Body of pancreas (tissue), 4 donors: ENCODE measurements around the gene ORAI3. TPM values are rescaled to one million over a fixed set of nuclear protein-coding genes. Genes with fewer than 3 reads are reported as not detected.

Experiments used
- ATAC-seq: fragments of 150-250 bp; one replicate; pipeline ENCODE4 v1.9.1; 2016
- DNase-seq, 4 donors: peaks; one replicate each; pipeline ENCODE4 v3.0.0-alpha.2; 2019
- H3K27ac ChIP-seq, 4 donors: fragments of 200-600 bp; sonication (generic); 1 replicate in 3 of 4; 2 replicates in 1 of 4; pipeline versions ENCODE4 v1.5.1 to v1.6.1; 2016 to 2019; ENCODE audit warnings: mild to moderate bottlenecking in 1 of 4, mixed read lengths in 1 of 4, moderate library complexity in 1 of 4
- H3K27me3 ChIP-seq, 2 donors: fragments of 200-600 bp; sonication (generic); one replicate each; pipeline ENCODE4 v1.6.0; 2016; ENCODE audit warnings: mild to moderate bottlenecking in 1 of 2
- H3K36me3 ChIP-seq, 2 donors: fragments of 200-600 bp; sonication (generic); replicated peaks in 1 of 2; 2 replicates each; pipeline ENCODE4 v1.5.1; 2016; ENCODE audit warnings: low read depth in 2 of 2; ENCODE audit not compliant: insufficient read depth in 1 of 2
- H3K4me1 ChIP-seq: fragments of 200-600 bp; sonication (generic); one replicate; pipeline ENCODE4 v1.6.0; 2016
- H3K4me3 ChIP-seq, 2 donors: fragments of 200-600 bp; sonication (generic); 1 replicate in 1 of 2; 2 replicates in 1 of 2; pipeline ENCODE4 v1.5.1; 2016 to 2019
- H3K9me3 ChIP-seq, 3 donors: fragments of 200-600 bp; sonication (generic); 1 replicate in 2 of 3; 2 replicates in 1 of 3; pipeline ENCODE4 v1.5.1; 2016
- POLR2A ChIP-seq, 3 donors: fragments of 450-650 bp; IDR thresholded peaks; one replicate each; pipeline ENCODE4 v1.6.1; 2016; ENCODE audit warnings: antibody characterized with exemption in 3 of 3, mild to moderate bottlenecking in 2 of 3
- WGBS, 2 donors: methylation state at CpG; one replicate each; pipeline ENCODE4 v1.1.5; 2017; 5-methylcytosine and 5-hydroxymethylcytosine counted together
- intact Hi-C: fragments of 100-400 bp; cut with DNase I; formaldehyde crosslinking; loops from one replicate; pipeline ENCODE4 v1.15.1; 2023
- small RNA-seq: library from RNA; depleted of rRNA; stranded (forward); fragments of <200 nt; gene quantifications from one replicate; pipeline ENCODE3, GENCODE V24; 2016
- total RNA-seq, 2 donors: library from RNA; depleted of rRNA; stranded (reverse); fragments of >200 nt; gene quantifications; one replicate each; pipeline ENCODE4 v1.1.0, GENCODE V29; 2016
- TF ChIP-seq, protein P1 (sequence below), 7 experiments: fragments of 450-650 bp in 4 of 7; fragments of 200-600 bp in 3 of 7; sonication (generic) in 3 of 7; IDR thresholded peaks; one replicate each; pipeline ENCODE4 v1.5.1; 2016 to 2019; ENCODE audit warnings: antibody characterized with exemption in 7 of 7

Gene ORAI3
- total RNA-seq, 2 donors from 2014 or later = 7.9 to 27.2 TPM

DNA sequence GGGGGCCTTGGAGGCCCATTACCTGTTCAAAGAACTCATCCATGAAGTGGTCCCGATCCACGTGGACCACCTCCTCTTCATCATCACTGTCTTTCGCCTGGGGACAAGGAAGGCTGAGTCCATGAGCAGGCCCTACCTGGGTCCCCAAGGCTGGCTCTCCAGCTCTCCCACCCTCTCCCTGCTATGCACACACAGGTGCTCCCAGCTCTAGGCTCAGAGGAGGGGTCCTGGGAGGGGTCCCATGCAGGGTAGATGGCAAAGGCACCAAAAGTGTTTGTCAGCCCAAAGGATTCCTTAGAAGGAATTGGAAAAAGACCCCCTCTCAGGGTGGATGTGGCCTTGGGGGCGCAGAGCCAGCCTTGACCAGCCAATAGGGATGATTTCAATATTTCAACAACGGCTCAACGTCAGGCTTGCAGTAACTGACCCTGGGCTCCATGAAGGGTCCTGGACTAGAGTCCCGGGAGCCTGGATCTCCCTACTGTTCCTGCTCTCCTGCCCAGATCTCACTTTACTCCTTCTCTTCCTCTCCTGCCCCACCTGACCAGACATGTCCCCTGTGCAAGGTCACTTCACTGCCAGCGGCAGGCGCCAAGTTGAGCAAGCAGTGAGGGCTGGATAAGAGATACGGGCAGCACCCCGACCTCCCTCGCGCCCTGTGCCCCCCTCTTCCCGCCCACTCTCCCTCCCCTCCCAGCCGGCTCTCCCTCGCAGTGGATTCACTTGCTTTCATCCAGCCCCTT is 52.8 kb downstream of the ORAI3 start:
- Histone ChIP-seq H3K9me3 (no peaks in the 10 kb centered on the region), H3K27ac (no peak overlapping the region), H3K4me3 (no peak overlapping the region), H3K27me3 (no peaks in the 10 kb centered on the region), H3K36me3 (no peaks in the 10 kb centered on the region), H3K4me1 (peaks cover 29% of the 10 kb centered on the region)
- intact Hi-C loops = no loop called here
- DNase-seq (no peak), ATAC-seq (peak; percentile 8)
- 35 to 65% methylated on average over 5 to 16 of the region's 16 CpGs for WGBS, 2 donors
- TF ChIP-seq, protein P1, sequence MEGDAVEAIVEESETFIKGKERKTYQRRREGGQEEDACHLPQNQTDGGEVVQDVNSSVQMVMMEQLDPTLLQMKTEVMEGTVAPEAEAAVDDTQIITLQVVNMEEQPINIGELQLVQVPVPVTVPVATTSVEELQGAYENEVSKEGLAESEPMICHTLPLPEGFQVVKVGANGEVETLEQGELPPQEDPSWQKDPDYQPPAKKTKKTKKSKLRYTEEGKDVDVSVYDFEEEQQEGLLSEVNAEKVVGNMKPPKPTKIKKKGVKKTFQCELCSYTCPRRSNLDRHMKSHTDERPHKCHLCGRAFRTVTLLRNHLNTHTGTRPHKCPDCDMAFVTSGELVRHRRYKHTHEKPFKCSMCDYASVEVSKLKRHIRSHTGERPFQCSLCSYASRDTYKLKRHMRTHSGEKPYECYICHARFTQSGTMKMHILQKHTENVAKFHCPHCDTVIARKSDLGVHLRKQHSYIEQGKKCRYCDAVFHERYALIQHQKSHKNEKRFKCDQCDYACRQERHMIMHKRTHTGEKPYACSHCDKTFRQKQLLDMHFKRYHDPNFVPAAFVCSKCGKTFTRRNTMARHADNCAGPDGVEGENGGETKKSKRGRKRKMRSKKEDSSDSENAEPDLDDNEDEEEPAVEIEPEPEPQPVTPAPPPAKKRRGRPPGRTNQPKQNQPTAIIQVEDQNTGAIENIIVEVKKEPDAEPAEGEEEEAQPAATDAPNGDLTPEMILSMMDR (IDR thresholded peaks at IDR 0.05) = no peak
- no peak for TF ChIP-seq POLR2A (IDR thresholded peaks at IDR 0.05)

DNA sequence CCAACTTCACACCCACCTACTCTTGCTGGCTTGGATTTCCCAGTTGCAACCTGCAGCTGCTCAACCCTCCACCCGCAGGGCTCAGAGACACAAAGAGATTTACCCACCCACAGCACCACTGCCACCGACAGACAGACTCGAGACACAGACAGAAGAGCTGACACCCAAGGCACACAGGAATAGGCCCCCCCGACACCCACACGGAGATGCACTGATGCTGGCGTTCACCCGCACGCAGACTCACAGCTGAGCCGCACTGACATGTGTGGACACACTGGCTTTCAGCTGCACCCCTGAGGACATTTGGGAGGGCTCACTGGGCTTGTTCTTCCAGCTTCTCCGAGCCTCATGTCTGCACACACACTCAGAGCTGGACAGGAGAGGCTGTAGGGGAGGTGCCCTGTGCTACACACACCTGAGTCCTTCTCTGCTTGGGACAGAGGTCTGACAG is 53.4 kb downstream of the ORAI3 start:
- Histone ChIP-seq H3K27me3 (no peaks in the 10 kb centered on the region), H3K4me3 (no peak overlapping the region), H3K27ac (no peak overlapping the region), H3K36me3 (no peaks in the 10 kb centered on the region), H3K9me3 (no peaks in the 10 kb centered on the region), H3K4me1 (peaks cover 25% of the 10 kb centered on the region)
- intact Hi-C loops = no loop called here
- TF ChIP-seq POLR2A (IDR thresholded peaks at IDR 0.05) = no peak
- TF ChIP-seq, protein P1 (IDR thresholded peaks at IDR 0.05) = no peak
- ATAC-seq (no peak), DNase-seq (no peak)
- 20 to 56% methylated on average over 4 to 10 of the region's 10 CpGs for WGBS, 2 donors

DNA sequence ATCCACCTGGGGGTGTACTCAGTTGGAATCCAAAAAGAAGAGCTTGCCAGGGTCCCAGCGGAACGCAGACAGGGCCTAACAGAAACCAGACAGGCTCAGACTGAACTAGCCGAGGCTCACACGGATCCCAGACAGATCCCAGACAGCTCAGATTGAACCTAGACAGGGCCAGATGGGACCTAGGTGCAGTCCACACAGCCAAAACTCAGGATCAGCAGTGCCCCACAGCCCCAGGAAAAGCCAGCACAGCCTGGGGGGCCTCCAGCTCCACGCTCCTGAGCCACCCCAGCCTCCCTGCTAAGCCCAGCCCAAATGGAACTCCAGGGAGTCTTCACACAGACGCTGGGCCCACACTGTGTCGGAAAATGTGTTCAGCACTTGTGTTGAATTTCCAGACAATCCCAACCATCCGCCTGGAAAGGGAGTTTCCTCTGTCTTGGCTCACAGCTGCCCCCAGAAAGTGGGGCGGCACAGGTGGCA is 54.0 kb downstream of the ORAI3 start:
- 73 to 82% methylated on average over 5 to 9 of the region's 9 CpGs for WGBS, 2 donors
- Histone ChIP-seq H3K27ac (no peak overlapping the region), H3K36me3 (no peaks in the 10 kb centered on the region), H3K9me3 (no peaks in the 10 kb centered on the region), H3K4me1 (peaks cover 19% of the 10 kb centered on the region), H3K27me3 (no peaks in the 10 kb centered on the region), H3K4me3 (no peak overlapping the region)
- DNase-seq = no peak
- TF ChIP-seq, protein P1 (IDR thresholded peaks at IDR 0.05) = no peak
- TF ChIP-seq POLR2A (IDR thresholded peaks at IDR 0.05) = no peak
- intact Hi-C loops = no loop called here
- no peak for ATAC-seq

DNA sequence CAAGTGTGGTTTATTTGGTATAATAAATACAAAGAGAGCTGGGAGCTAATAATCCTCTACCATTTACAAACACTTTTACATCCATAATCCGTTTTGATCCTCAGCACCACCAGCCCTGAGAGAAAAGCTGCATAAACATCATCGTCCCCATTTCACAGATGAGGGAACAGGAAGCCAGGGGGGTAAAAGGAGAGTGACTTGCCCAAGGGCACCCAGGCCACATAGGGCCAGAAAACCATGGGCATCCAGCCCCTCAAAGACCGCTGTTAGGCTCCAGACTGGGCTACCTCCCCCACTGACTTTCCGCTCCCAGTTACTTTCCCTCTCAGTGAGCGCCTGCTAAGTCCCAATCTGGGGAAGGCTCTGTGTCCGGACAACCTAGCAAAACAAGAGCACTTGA is 54.9 kb downstream of the ORAI3 start:
- Histone ChIP-seq H3K27ac (no peak overlapping the region), H3K36me3 (no peaks in the 10 kb centered on the region), H3K4me3 (no peak overlapping the region), H3K4me1 (peaks cover 12% of the 10 kb centered on the region), H3K9me3 (no peaks in the 10 kb centered on the region), H3K27me3 (no peaks in the 10 kb centered on the region)
- ATAC-seq (no peak), DNase-seq (no peak)
- intact Hi-C loops = no loop called here
- no peak for TF ChIP-seq POLR2A (IDR thresholded peaks at IDR 0.05)
- TF ChIP-seq, protein P1 (IDR thresholded peaks at IDR 0.05) = no peak
- 79 to 82% methylated on average over 6 of the region's 6 CpGs for WGBS, 2 donors

Small RNAs within 50 kb of the gene (small RNA-seq; reads per million reads assigned to genes)
- gene AC135048.1 = not detected

Other genes starting within 250 kb of the ORAI3 start
- 10 to 100 TPM; 27.5 to 30.0 TPM for gene SRCAP, start 249.9 kb upstream of the ORAI3 start, total RNA-seq
- gene PHKG2, start 200.6 kb upstream of the ORAI3 start, total RNA-seq = 10 to 100 TPM; 17.6 to 24.7 TPM
- gene CFAP119, start 187.0 kb upstream of the ORAI3 start, total RNA-seq = 10 to 100 TPM in 1 of 2 donors, 1 to 10 TPM in 1; 1.6 to 28.0 TPM
- 10 to 100 TPM; 44.9 to 79.8 TPM for gene RNF40, start 186.7 kb upstream of the ORAI3 start, total RNA-seq
- gene ZNF629, start 161.9 kb upstream of the ORAI3 start, total RNA-seq = 1 to 10 TPM; 8.6 to 9.2 TPM
- 10 to 100 TPM; 19.8 to 24.1 TPM for gene BCL7C, start 55.0 kb upstream of the ORAI3 start, total RNA-seq
- 1 to 10 TPM; 1.0 to 2.0 TPM for gene CTF1, start 52.5 kb upstream of the ORAI3 start, total RNA-seq
- 10 to 100 TPM in 1 of 2 donors, 1 to 10 TPM in 1; 8.6 to 21.1 TPM for gene FBXL19, start 25.5 kb upstream of the ORAI3 start, total RNA-seq
- 10 to 100 TPM in 1 of 2 donors, 1 to 10 TPM in 1; 4.7 to 10.9 TPM for gene SETD1A, start 8.7 kb downstream of the ORAI3 start, total RNA-seq
- 10 to 100 TPM; 20.5 to 21.4 TPM for gene HSD3B7, start 36.1 kb downstream of the ORAI3 start, total RNA-seq
- gene STX1B, start 61.6 kb downstream of the ORAI3 start, total RNA-seq = under 1 TPM; 0.26 to 0.33 TPM
- gene STX4, start 84.5 kb downstream of the ORAI3 start, total RNA-seq = 10 to 100 TPM; 25.9 to 38.6 TPM
- 10 to 100 TPM in 1 of 2 donors, 1 to 10 TPM in 1; 2.9 to 15.2 TPM for gene ZNF668, start 125.2 kb downstream of the ORAI3 start, total RNA-seq
- gene ZNF646, start 125.4 kb downstream of the ORAI3 start, total RNA-seq = 10 to 100 TPM; 12.7 to 14.5 TPM
- gene PRSS53, start 139.9 kb downstream of the ORAI3 start, total RNA-seq = 1 to 10 TPM; 3.0 to 6.0 TPM
- 100 to 1,000 TPM in 1 of 2 donors, 10 to 100 TPM in 1; 42.5 to 104 TPM for gene VKORC1, start 145.7 kb downstream of the ORAI3 start, total RNA-seq
- gene BCKDK, start 159.3 kb downstream of the ORAI3 start, total RNA-seq = 10 to 100 TPM; 33.9 to 61.7 TPM
- 10 to 100 TPM; 55.7 to 66.4 TPM for gene KAT8, start 168.6 kb downstream of the ORAI3 start, total RNA-seq
- 10 to 100 TPM; 75.5 to 81.7 TPM for gene PRSS8, start 186.7 kb downstream of the ORAI3 start, total RNA-seq
- gene PRSS36, start 201.0 kb downstream of the ORAI3 start, total RNA-seq = 10 to 100 TPM in 1 of 2 donors, under 1 TPM in 1; 0.52 to 65.3 TPM
- gene FUS, start 231.1 kb downstream of the ORAI3 start, total RNA-seq = 10 to 100 TPM; 43.6 to 68.9 TPM